Body of pancreas (tissue), 4 donors: ENCODE data around the gene FOSL1.

Experiments
- POLR2A ChIP-seq, 3 donors: fragments of 450-650 bp; IDR thresholded peaks; one replicate each; pipeline ENCODE4 v1.6.1; 2016; ENCODE audit warnings: antibody characterized with exemption in 3 of 3, mild to moderate bottlenecking in 2 of 3
- TF ChIP-seq, protein P1 (sequence below), 7 experiments: fragments of 450-650 bp in 4 of 7; fragments of 200-600 bp in 3 of 7; sonication (generic) in 3 of 7; IDR thresholded peaks; one replicate each; pipeline ENCODE4 v1.5.1; 2016 to 2019; ENCODE audit warnings: antibody characterized with exemption in 7 of 7

GRCh38 chr11:65883786-65884715 lies 16.1 kb downstream of the FOSL1 start:
- TF ChIP-seq POLR2A (IDR thresholded peaks at IDR 0.05) = no peak
- TF ChIP-seq, protein P1, sequence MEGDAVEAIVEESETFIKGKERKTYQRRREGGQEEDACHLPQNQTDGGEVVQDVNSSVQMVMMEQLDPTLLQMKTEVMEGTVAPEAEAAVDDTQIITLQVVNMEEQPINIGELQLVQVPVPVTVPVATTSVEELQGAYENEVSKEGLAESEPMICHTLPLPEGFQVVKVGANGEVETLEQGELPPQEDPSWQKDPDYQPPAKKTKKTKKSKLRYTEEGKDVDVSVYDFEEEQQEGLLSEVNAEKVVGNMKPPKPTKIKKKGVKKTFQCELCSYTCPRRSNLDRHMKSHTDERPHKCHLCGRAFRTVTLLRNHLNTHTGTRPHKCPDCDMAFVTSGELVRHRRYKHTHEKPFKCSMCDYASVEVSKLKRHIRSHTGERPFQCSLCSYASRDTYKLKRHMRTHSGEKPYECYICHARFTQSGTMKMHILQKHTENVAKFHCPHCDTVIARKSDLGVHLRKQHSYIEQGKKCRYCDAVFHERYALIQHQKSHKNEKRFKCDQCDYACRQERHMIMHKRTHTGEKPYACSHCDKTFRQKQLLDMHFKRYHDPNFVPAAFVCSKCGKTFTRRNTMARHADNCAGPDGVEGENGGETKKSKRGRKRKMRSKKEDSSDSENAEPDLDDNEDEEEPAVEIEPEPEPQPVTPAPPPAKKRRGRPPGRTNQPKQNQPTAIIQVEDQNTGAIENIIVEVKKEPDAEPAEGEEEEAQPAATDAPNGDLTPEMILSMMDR (IDR thresholded peaks at IDR 0.05) = no peak
